ENCODE measurements around the gene PHF1. TPM values are rescaled to one million over a fixed set of nuclear protein-coding genes. Genes with fewer than 3 reads are reported as not detected.

Gene PHF1
- polyA plus RNA-seq, 3 donors, result 3.0 to 90.2 (median 3.5) TPM

- Mint-ChIP-seq H3K27me3 (ENCODE audit: low read depth in 3 of 3) (peaks cover 7 to 36% (median 15%) of the 10 kb centered on the region in 3 donors), H3K4me3 (peak overlapping the region; percentile 86 to 96), H3K36me3 (peaks cover 2 to 11% of the 10 kb centered on the region in 2 donors), H3K27ac (peak overlapping the region in 6 of 7 donors; percentile 65 to 81 (median 78)), H3K9me3 (peaks cover 0 to 7% (median 0%) of the 10 kb centered on the region in 7 donors), H3K4me1 (peaks cover 66% of the 10 kb centered on the region)
- Histone ChIP-seq H3K79me2 (ENCODE audit: insufficient read depth, low read length) (no peaks in the 10 kb centered on the region), H3K27me3 (ENCODE audit: control insufficient read depth in 2 of 2, insufficient read depth in 2 of 2, low read length in 2 of 2) (no peaks in the 10 kb centered on the region), H3K9ac (ENCODE audit: insufficient read depth, low read length, poor library complexity, severe bottlenecking) (no peak overlapping the region), H3K27ac (ENCODE audit: low read depth in 1 of 2, low read length in 2 of 2) (no peak overlapping the region), H3K4me3 (replicated peaks in 1 of 3; ENCODE audit: low read depth in 2 of 3, low read length in 3 of 3) (peak overlapping the region in 2 of 3 experiments; percentile 39 to 76), H3K9me3 (replicated peaks in 1 of 2; ENCODE audit: control insufficient read depth in 1 of 2, insufficient read depth in 1 of 2, low read length in 2 of 2) (no peaks in the 10 kb centered on the region), H3K36me3 (replicated peaks in 1 of 2; ENCODE audit: control insufficient read depth in 1 of 2, insufficient read depth in 2 of 2, low read length in 2 of 2) (no peaks in the 10 kb centered on the region), H2AFZ (ENCODE audit: insufficient read depth, low read depth, low read length, poor library complexity, severe bottlenecking) (no peak overlapping the region), H3K4me2 (replicated peaks; ENCODE audit: extremely low read depth, low read length, poor library complexity, severe bottlenecking) (peak overlapping the region; percentile 86), H3K4me1 (ENCODE audit: control insufficient read depth in 1 of 2, insufficient read depth in 2 of 2, low read length in 2 of 2) (peaks cover 46 to 56% of the 10 kb centered on the region in 2 donors), H4K20me1 (ENCODE audit: insufficient read depth, low read length) (no peaks in the 10 kb centered on the region)
- no peak for TF ChIP-seq CTCF (IDR thresholded peaks at IDR 0.05)
- intact Hi-C loops (cut with micrococcal nuclease), result no loop called here
- peak in 1 of 3 donors; percentile 35 for DNase-seq
- 7% methylated on average over 8 of the region's 12 CpGs for WGBS (ENCODE audit: insufficient coverage)
These were observed 16.0 kb downstream of the PHF1 start for GRCh38 chr6:33426590-33427511.

GRCh38 chr6:33427585-33428223 lies 16.9 kb downstream of the PHF1 start:
- Mint-ChIP-seq H3K27me3 (ENCODE audit: low read depth in 3 of 3) (peaks cover 14 to 39% (median 23%) of the 10 kb centered on the region in 3 donors), H3K9me3 (peaks cover 0 to 7% (median 0%) of the 10 kb centered on the region in 7 donors), H3K4me3 (peak overlapping the region; percentile 84 to 89), H3K4me1 (peaks cover 74% of the 10 kb centered on the region), H3K27ac (peak overlapping the region in 5 of 7 donors; percentile 55 to 81 (median 77)), H3K36me3 (peaks cover 2 to 13% of the 10 kb centered on the region in 2 donors)
- TF ChIP-seq CTCF (IDR thresholded peaks at IDR 0.05), result no peak
- Histone ChIP-seq H3K9me3 (replicated peaks in 1 of 2; ENCODE audit: control insufficient read depth in 1 of 2, insufficient read depth in 1 of 2, low read length in 2 of 2) (no peaks in the 10 kb centered on the region), H3K36me3 (replicated peaks in 1 of 2; ENCODE audit: control insufficient read depth in 1 of 2, insufficient read depth in 2 of 2, low read length in 2 of 2) (no peaks in the 10 kb centered on the region), H3K27me3 (ENCODE audit: control insufficient read depth in 2 of 2, insufficient read depth in 2 of 2, low read length in 2 of 2) (peaks cover 0 to 3% of the 10 kb centered on the region in 2 donors), H3K9ac (ENCODE audit: insufficient read depth, low read length, poor library complexity, severe bottlenecking) (no peak overlapping the region), H4K20me1 (ENCODE audit: insufficient read depth, low read length) (no peaks in the 10 kb centered on the region), H3K27ac (ENCODE audit: low read depth in 1 of 2, low read length in 2 of 2) (no peak overlapping the region), H3K4me3 (replicated peaks in 1 of 3; ENCODE audit: low read depth in 2 of 3, low read length in 3 of 3) (peak overlapping the region; percentile 39 to 72 (median 44)), H2AFZ (ENCODE audit: insufficient read depth, low read depth, low read length, poor library complexity, severe bottlenecking) (no peak overlapping the region), H3K4me1 (ENCODE audit: control insufficient read depth in 1 of 2, insufficient read depth in 2 of 2, low read length in 2 of 2) (peaks cover 54 to 65% of the 10 kb centered on the region in 2 donors), H3K4me2 (replicated peaks; ENCODE audit: extremely low read depth, low read length, poor library complexity, severe bottlenecking) (peak overlapping the region; percentile 74), H3K79me2 (ENCODE audit: insufficient read depth, low read length) (no peaks in the 10 kb centered on the region)
- intact Hi-C loops (cut with micrococcal nuclease), result no loop called here
- 0% methylated on average over 35 of the region's 79 CpGs for WGBS (ENCODE audit: insufficient coverage)
- peak in 2 of 3 donors; percentile 25 to 50 for DNase-seq

Measured in CD14-positive monocyte (primary cell).